HepG2 (cell line): ENCODE results near the gene TGM1. TPM values are rescaled to one million over a fixed set of nuclear protein-coding genes. Genes with fewer than 3 reads are reported as not detected.

Experiments
- BORCS8-MEF2B ChIP-seq: sonication (generic); formaldehyde crosslinking; IDR thresholded peaks from 2 replicates; pipeline ENCODE4 v1.8.0; 2022; ENCODE audit warnings: mild to moderate bottlenecking, missing genetic modification reagents
- FOXO1 ChIP-seq: sonication (generic); formaldehyde crosslinking; IDR thresholded peaks from 2 replicates; pipeline ENCODE4 v1.4.0; 2020; ENCODE audit warnings: missing genetic modification reagents
- NFE2L1 ChIP-seq: sonication (generic); formaldehyde crosslinking; IDR thresholded peaks from 2 replicates; pipeline ENCODE4 v1.4.0; 2020; ENCODE audit warnings: missing genetic modification reagents, mild to moderate bottlenecking, borderline replicate concordance
- PAF1 ChIP-seq: IDR thresholded peaks from 2 replicates; pipeline ENCODE4 v1.6.1; 2016; ENCODE audit warnings: missing genetic modification reagents, missing compliant biosample characterization
- PHF20 ChIP-seq: sonication (generic); formaldehyde crosslinking; IDR thresholded peaks from 2 replicates; pipeline ENCODE4 v1.5.0; 2020; ENCODE audit warnings: mild to moderate bottlenecking, missing genetic modification reagents
- TAF1 ChIP-seq: sonication (generic); formaldehyde crosslinking; IDR thresholded peaks from 2 replicates; pipeline ENCODE4 v1.4.0; 2020; ENCODE audit warnings: missing genetic modification reagents
- ZFP36L2 ChIP-seq: sonication (generic); formaldehyde crosslinking; IDR thresholded peaks from 2 replicates; pipeline ENCODE4 v1.4.0; 2020; ENCODE audit warnings: missing genetic modification reagents
- ZNF558 ChIP-seq: sonication (generic); formaldehyde crosslinking; IDR thresholded peaks from 2 replicates; pipeline ENCODE4 v1.9.0; 2022; ENCODE audit warnings: mild to moderate bottlenecking, missing genetic modification reagents, borderline replicate concordance
- ZNF605 ChIP-seq: sonication (generic); formaldehyde crosslinking; IDR thresholded peaks from 2 replicates; pipeline ENCODE4 v1.8.0; 2022; ENCODE audit warnings: mild to moderate bottlenecking, missing genetic modification reagents
- polyA plus RNA-seq, 8 experiments: library from polyadenylated mRNA; depleted of rRNA in 3 of 8; stranded (reverse) in 7 of 8; unstranded in 1 of 8; fragments of >200 nt; fragmentation: Illumina TruSeq in 4 of 8; extraction: Trizol in 4 of 8; gene quantifications; 2 replicates each; pipeline versions ENCODE4 v1.2.1 to v1.2.3, GENCODE V29; 2011 to 2016; ENCODE audit warnings: low read depth in 4 of 8, missing spikeins in 1 of 8, mixed read lengths in 1 of 8; ENCODE audit not compliant: insufficient read depth in 1 of 8
- total RNA-seq, 5 experiments: library from RNA; depleted of rRNA; stranded (reverse); fragments of >200 nt; fragmentation: Illumina TruSeq; extraction: Trizol; gene quantifications; 2 replicates each; pipeline ENCODE4 v1.2.3, GENCODE V29; 2016; ENCODE audit warnings: low read depth in 1 of 5
- TF ChIP-seq, protein P1 (sequence below): sonication (generic); formaldehyde crosslinking; IDR thresholded peaks from 2 replicates; pipeline ENCODE4 v1.4.0; 2020; ENCODE audit warnings: mild to moderate bottlenecking, missing genetic modification reagents
- TF ChIP-seq, protein P2 (sequence below): sonication (generic); formaldehyde crosslinking; IDR thresholded peaks from 2 replicates; pipeline ENCODE4 v1.4.0; 2020; ENCODE audit warnings: mild to moderate bottlenecking, missing genetic modification reagents
- TF ChIP-seq, protein P3 (sequence below): sonication (generic); formaldehyde crosslinking; IDR thresholded peaks from 2 replicates; pipeline ENCODE4 v1.5.0; 2020; ENCODE audit warnings: missing genetic modification reagents
- TF ChIP-seq, protein P4 (sequence below): sonication (generic); formaldehyde crosslinking; IDR thresholded peaks from 2 replicates; pipeline ENCODE4 v1.5.0; 2020; ENCODE audit warnings: mild to moderate bottlenecking, missing genetic modification reagents, borderline replicate concordance
- TF ChIP-seq, protein P5 (sequence below): sonication (generic); formaldehyde crosslinking; IDR thresholded peaks from 2 replicates; pipeline ENCODE4 v1.4.0; 2020; ENCODE audit warnings: missing genetic modification reagents, borderline replicate concordance

TGM1 gene
- total and polyA plus RNA-seq, 2 of the 13 experiments (the other 11 are each of a cell fraction or from before 2014, with no cell fraction given) = 3.2 to 10.6 TPM

DNA sequence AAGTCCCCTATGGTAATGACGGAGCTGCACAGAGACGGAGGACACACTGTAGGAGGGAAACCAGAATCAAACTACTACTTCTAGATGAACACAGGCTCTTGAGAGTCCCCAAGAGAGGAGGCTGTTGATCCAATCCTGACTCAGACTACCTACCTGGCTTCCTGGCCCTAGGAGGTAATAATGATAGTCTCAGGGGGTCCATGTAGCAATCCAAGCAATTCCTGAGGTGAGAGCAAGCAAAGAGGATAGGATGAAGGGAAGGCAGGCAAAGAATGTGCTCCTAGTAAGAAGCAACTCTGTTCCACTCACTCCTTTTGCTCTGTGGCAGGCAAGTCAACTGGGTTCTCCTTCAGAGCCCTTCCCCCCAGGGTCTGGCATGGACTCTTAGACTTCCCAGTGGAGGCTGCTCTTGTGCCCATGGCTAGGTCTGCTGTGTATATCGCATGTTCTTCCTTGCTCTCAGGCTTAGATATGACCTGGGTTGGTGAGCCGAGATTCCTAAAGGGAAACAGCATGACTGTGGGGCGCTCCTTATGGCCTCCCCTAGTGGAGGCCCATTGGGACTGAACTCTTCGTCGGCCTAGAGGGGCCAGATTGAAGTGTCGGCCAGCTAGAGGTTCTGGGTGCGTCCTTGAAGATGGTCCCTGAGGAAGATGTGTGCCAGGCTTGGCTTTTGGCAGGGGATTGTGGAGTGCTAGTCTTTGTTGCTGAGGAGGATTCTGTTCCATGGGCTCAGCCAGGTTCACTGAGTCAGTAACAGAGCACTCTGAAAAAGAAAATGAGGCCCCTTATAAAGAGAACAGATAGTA lies 22.7 kb downstream of the TGM1 start (continued):
- TF ChIP-seq, protein P1, sequence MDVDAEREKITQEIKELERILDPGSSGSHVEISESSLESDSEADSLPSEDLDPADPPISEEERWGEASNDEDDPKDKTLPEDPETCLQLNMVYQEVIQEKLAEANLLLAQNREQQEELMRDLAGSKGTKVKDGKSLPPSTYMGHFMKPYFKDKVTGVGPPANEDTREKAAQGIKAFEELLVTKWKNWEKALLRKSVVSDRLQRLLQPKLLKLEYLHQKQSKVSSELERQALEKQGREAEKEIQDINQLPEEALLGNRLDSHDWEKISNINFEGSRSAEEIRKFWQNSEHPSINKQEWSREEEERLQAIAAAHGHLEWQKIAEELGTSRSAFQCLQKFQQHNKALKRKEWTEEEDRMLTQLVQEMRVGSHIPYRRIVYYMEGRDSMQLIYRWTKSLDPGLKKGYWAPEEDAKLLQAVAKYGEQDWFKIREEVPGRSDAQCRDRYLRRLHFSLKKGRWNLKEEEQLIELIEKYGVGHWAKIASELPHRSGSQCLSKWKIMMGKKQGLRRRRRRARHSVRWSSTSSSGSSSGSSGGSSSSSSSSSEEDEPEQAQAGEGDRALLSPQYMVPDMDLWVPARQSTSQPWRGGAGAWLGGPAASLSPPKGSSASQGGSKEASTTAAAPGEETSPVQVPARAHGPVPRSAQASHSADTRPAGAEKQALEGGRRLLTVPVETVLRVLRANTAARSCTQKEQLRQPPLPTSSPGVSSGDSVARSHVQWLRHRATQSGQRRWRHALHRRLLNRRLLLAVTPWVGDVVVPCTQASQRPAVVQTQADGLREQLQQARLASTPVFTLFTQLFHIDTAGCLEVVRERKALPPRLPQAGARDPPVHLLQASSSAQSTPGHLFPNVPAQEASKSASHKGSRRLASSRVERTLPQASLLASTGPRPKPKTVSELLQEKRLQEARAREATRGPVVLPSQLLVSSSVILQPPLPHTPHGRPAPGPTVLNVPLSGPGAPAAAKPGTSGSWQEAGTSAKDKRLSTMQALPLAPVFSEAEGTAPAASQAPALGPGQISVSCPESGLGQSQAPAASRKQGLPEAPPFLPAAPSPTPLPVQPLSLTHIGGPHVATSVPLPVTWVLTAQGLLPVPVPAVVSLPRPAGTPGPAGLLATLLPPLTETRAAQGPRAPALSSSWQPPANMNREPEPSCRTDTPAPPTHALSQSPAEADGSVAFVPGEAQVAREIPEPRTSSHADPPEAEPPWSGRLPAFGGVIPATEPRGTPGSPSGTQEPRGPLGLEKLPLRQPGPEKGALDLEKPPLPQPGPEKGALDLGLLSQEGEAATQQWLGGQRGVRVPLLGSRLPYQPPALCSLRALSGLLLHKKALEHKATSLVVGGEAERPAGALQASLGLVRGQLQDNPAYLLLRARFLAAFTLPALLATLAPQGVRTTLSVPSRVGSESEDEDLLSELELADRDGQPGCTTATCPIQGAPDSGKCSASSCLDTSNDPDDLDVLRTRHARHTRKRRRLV (CRISPR knock-in tag) = no peak
- TF ChIP-seq FOXO1 (CRISPR knock-in tag) = peak; percentile 35; the same call in 1 of the 2 replicates
- 0 out of 2 replicates have a peak, but pooled peaks have one; percentile 11 for TF ChIP-seq ZNF558 (CRISPR knock-in tag)
- TF ChIP-seq, protein P2, sequence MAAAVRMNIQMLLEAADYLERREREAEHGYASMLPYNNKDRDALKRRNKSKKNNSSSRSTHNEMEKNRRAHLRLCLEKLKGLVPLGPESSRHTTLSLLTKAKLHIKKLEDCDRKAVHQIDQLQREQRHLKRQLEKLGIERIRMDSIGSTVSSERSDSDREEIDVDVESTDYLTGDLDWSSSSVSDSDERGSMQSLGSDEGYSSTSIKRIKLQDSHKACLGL (CRISPR knock-in tag) = peak; percentile 71; the same call in 1 of the 2 replicates
- TF ChIP-seq, protein P3, sequence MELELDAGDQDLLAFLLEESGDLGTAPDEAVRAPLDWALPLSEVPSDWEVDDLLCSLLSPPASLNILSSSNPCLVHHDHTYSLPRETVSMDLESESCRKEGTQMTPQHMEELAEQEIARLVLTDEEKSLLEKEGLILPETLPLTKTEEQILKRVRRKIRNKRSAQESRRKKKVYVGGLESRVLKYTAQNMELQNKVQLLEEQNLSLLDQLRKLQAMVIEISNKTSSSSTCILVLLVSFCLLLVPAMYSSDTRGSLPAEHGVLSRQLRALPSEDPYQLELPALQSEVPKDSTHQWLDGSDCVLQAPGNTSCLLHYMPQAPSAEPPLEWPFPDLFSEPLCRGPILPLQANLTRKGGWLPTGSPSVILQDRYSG (CRISPR knock-in tag) = no peak
- TF ChIP-seq PAF1 (CRISPR knock-in tag) = peak; percentile 77; the same call in 1 of the 2 replicates
- peak; percentile 22; the same call in 1 of the 2 replicates for TF ChIP-seq BORCS8-MEF2B (CRISPR knock-in tag)
- 0 out of 2 replicates have a peak, but pooled peaks have one; percentile 37 for TF ChIP-seq PHF20 (CRISPR knock-in tag)
- peak; percentile 47; the same call in 1 of the 2 replicates for TF ChIP-seq ZNF605 (CRISPR knock-in tag)
- peak; percentile 71; the same call in 1 of the 2 replicates for TF ChIP-seq NFE2L1 (CRISPR knock-in tag)
- 0 out of 2 replicates have a peak, but pooled peaks have one; percentile 13 for TF ChIP-seq TAF1 (CRISPR knock-in tag)
- TF ChIP-seq, protein P4, sequence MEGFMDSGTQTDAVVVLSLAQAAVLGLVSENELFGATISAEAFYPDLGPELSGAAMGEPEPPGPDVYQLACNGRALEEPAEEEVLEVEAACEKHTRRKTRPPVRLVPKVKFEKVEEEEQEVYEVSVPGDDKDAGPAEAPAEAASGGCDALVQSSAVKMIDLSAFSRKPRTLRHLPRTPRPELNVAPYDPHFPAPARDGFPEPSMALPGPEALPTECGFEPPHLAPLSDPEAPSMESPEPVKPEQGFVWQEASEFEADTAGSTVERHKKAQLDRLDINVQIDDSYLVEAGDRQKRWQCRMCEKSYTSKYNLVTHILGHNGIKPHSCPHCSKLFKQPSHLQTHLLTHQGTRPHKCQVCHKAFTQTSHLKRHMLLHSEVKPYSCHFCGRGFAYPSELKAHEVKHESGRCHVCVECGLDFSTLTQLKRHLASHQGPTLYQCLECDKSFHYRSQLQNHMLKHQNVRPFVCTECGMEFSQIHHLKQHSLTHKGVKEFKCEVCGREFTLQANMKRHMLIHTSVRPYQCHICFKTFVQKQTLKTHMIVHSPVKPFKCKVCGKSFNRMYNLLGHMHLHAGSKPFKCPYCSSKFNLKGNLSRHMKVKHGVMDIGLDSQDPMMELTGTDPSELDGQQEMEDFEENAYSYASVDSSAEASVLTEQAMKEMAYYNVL (CRISPR knock-in tag) = 0 out of 2 replicates have a peak, but pooled peaks have one; percentile 47
- TF ChIP-seq ZFP36L2 (CRISPR knock-in tag) = no peak
- TF ChIP-seq, protein P5, sequence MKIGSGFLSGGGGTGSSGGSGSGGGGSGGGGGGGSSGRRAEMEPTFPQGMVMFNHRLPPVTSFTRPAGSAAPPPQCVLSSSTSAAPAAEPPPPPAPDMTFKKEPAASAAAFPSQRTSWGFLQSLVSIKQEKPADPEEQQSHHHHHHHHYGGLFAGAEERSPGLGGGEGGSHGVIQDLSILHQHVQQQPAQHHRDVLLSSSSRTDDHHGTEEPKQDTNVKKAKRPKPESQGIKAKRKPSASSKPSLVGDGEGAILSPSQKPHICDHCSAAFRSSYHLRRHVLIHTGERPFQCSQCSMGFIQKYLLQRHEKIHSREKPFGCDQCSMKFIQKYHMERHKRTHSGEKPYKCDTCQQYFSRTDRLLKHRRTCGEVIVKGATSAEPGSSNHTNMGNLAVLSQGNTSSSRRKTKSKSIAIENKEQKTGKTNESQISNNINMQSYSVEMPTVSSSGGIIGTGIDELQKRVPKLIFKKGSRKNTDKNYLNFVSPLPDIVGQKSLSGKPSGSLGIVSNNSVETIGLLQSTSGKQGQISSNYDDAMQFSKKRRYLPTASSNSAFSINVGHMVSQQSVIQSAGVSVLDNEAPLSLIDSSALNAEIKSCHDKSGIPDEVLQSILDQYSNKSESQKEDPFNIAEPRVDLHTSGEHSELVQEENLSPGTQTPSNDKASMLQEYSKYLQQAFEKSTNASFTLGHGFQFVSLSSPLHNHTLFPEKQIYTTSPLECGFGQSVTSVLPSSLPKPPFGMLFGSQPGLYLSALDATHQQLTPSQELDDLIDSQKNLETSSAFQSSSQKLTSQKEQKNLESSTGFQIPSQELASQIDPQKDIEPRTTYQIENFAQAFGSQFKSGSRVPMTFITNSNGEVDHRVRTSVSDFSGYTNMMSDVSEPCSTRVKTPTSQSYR (CRISPR knock-in tag) = no peak
